CD4-positive, CD25-positive, alpha-beta regulatory T cell (primary cell): ENCODE results near the gene SAMD3. TPM values are rescaled to one million over a fixed set of nuclear protein-coding genes. Genes with fewer than 3 reads are reported as not detected.
A peak's percentile ranks its signal among the peaks of the same experiment; 100 is the strongest.
"Not testable (repeated sequence)": the region's sequence is repeated elsewhere in the genome, so short reads cannot be mapped to it uniquely, and the experiment has no call there.

Experiments
- ATAC-seq, 2 donors: fragments of 150-1000 bp; cut with Tn5 transposase; one replicate each; pipeline ENCODE4 v1.10.0; 2021; ENCODE audit warnings: low read depth in 2 of 2, moderate number of reproducible peaks in 2 of 2, moderate library complexity in 1 of 2
- DNase-seq, 3 donors: peaks; one replicate each; pipeline versions ENCODE4 v3.0.0 to v3.0.0-alpha.2; 2012 to 2022; ENCODE audit warnings: mixed read lengths in 1 of 3
- H3K27ac ChIP-seq: one replicate; pipeline ENCODE4 v1.7.0; 2013; ENCODE audit warnings: mild to moderate bottlenecking, low read length; ENCODE audit not compliant: insufficient read depth, poor library complexity, severe bottlenecking
- H3K27me3 ChIP-seq: one replicate; pipeline ENCODE4 v1.7.0; 2013; ENCODE audit warnings: low read length; ENCODE audit not compliant: control insufficient read depth, insufficient read depth
- H3K36me3 ChIP-seq: one replicate; pipeline ENCODE4 v1.7.0; 2013; ENCODE audit warnings: mild to moderate bottlenecking, low read length, moderate library complexity; ENCODE audit not compliant: control insufficient read depth, insufficient read depth
- H3K4me1 ChIP-seq: 2 replicates; pipeline ENCODE4 v1.7.0; 2013; ENCODE audit warnings: mild to moderate bottlenecking, low read length; ENCODE audit not compliant: insufficient read depth, control insufficient read depth, poor library complexity, severe bottlenecking
- H3K4me3 ChIP-seq: one replicate; pipeline ENCODE4 v1.7.0; 2013; ENCODE audit warnings: low read depth, mild to moderate bottlenecking, low read length, moderate library complexity
- H3K9me3 ChIP-seq, 2 experiments: 1 replicate in 1 of 2; 2 replicates in 1 of 2; pipeline ENCODE4 v1.7.0; 2013; ENCODE audit warnings: low read length in 2 of 2, mild to moderate bottlenecking in 1 of 2, moderate library complexity in 1 of 2; ENCODE audit not compliant: control insufficient read depth in 2 of 2
- H3K27ac Mint-ChIP-seq, 3 donors: one replicate each; pipeline ENCODE4 v1.8.0; 2020 to 2022; ENCODE audit warnings: mild to moderate bottlenecking in 3 of 3, mixed read lengths in 3 of 3, moderate library complexity in 2 of 3
- H3K27me3 Mint-ChIP-seq: one replicate; pipeline ENCODE4 v1.8.0; 2022; ENCODE audit warnings: mild to moderate bottlenecking, mixed read lengths
- H3K36me3 Mint-ChIP-seq: one replicate; pipeline ENCODE4 v1.8.0; 2020; ENCODE audit warnings: mixed read lengths
- H3K4me1 Mint-ChIP-seq, 4 donors: one replicate each; pipeline ENCODE4 v1.8.0; 2020 to 2022; ENCODE audit warnings: mixed read lengths in 4 of 4, mild to moderate bottlenecking in 1 of 4
- H3K4me3 Mint-ChIP-seq, 4 donors: one replicate each; pipeline ENCODE4 v1.8.0; 2020 to 2022; ENCODE audit warnings: mild to moderate bottlenecking in 4 of 4, mixed read lengths in 4 of 4, moderate library complexity in 3 of 4
- H3K9me3 Mint-ChIP-seq, 7 donors: one replicate each; pipeline ENCODE4 v1.8.0; 2020 to 2022; ENCODE audit warnings: mixed read lengths in 7 of 7, mild to moderate bottlenecking in 3 of 7, moderate library complexity in 2 of 7
- polyA plus RNA-seq, 4 donors: library from polyadenylated mRNA; unstranded; fragments of 300-500 nt; fragmentation: Illumina TruSeq; gene quantifications; one replicate each; pipeline ENCODE4 v1.2.3, GENCODE V29; 2021
- total RNA-seq: library from RNA; stranded (reverse); gene quantifications from one replicate; pipeline ENCODE4 v1.2.3, GENCODE V29; 2022

The SAMD3 gene
- total and polyA plus RNA-seq, 5 donors from 2014 or later: 25.0 to 70.7 (median 49.6) TPM

GRCh38 chr6:130230531-130230930 is 7.8 kb upstream of the SAMD3 start:
- H3K4me1 ChIP-seq, H3K27ac ChIP-seq, H3K4me1 Mint-ChIP-seq, DNase-seq, H3K4me3 Mint-ChIP-seq, H3K36me3 Mint-ChIP-seq, H3K27me3 Mint-ChIP-seq, H3K9me3 Mint-ChIP-seq, H3K27ac Mint-ChIP-seq, H3K4me3 ChIP-seq, H3K27me3 ChIP-seq, H3K36me3 ChIP-seq, ATAC-seq, H3K9me3 ChIP-seq: not testable (repeated sequence)

- peak overlapping the region in 1 of 3 donors; percentile 79 for H3K27ac Mint-ChIP-seq
- no peak overlapping the region for H3K27ac ChIP-seq
Measured at GRCh38 chr6:130229645-130230044, 6.9 kb upstream of the SAMD3 start.

GRCh38 chr6:130223508-130223907 is 757 bp upstream of the SAMD3 start:
- H3K27ac Mint-ChIP-seq: peak overlapping the region; percentile 94 to 98 (median 96)
- DNase-seq (peak; percentile 35 to 97 (median 65)), ATAC-seq (peak; percentile 93 to 94)
- no peaks in the 10 kb centered on the region for H3K9me3 ChIP-seq
- peak overlapping the region; percentile 70 for H3K27ac ChIP-seq
- peaks cover 39% of the 10 kb centered on the region for H3K4me1 ChIP-seq
- peaks cover 14 to 48% (median 27%) of the 10 kb centered on the region in 4 donors for H3K4me1 Mint-ChIP-seq
- peaks cover 1% of the 10 kb centered on the region for H3K36me3 Mint-ChIP-seq
- peak overlapping the region; percentile 83 to 97 (median 86) for H3K4me3 Mint-ChIP-seq
- no peaks in the 10 kb centered on the region for H3K27me3 ChIP-seq
- peaks cover 0 to 9% (median 3%) of the 10 kb centered on the region in 7 donors for H3K9me3 Mint-ChIP-seq
- H3K27me3 Mint-ChIP-seq: no peaks in the 10 kb centered on the region
- no peaks in the 10 kb centered on the region for H3K36me3 ChIP-seq
- peak overlapping the region; percentile 69 for H3K4me3 ChIP-seq

More at GRCh38 chr6:130229645-130230044, 6.9 kb upstream of the SAMD3 start:
- no peaks in the 10 kb centered on the region for H3K36me3 Mint-ChIP-seq
- no peaks in the 10 kb centered on the region for H3K27me3 ChIP-seq
- H3K9me3 Mint-ChIP-seq: peaks cover 0 to 5% (median 3%) of the 10 kb centered on the region in 7 donors
- H3K9me3 ChIP-seq: no peaks in the 10 kb centered on the region
- no peaks in the 10 kb centered on the region for H3K27me3 Mint-ChIP-seq
- H3K4me3 ChIP-seq: no peak overlapping the region
- DNase-seq (peak in 1 of 3 donors; percentile 50), ATAC-seq (peak; percentile 58 to 62)
- H3K4me1 Mint-ChIP-seq: peaks cover 5 to 11% (median 8%) of the 10 kb centered on the region in 4 donors
- no peaks in the 10 kb centered on the region for H3K36me3 ChIP-seq
- H3K4me3 Mint-ChIP-seq: no peak overlapping the region
- H3K4me1 ChIP-seq: peaks cover 5% of the 10 kb centered on the region

- Histone ChIP-seq H3K36me3 (no peaks in the 10 kb centered on the region), H3K4me1 (peaks cover 57% of the 10 kb centered on the region), H3K9me3 (no peaks in the 10 kb centered on the region), H3K27ac (no peak overlapping the region), H3K4me3 (peak overlapping the region; percentile 1), H3K27me3 (no peaks in the 10 kb centered on the region)
- peak overlapping the region in 2 of 3 donors; percentile 48 to 53 for H3K27ac Mint-ChIP-seq
- H3K9me3 Mint-ChIP-seq: peaks cover 0 to 7% (median 0%) of the 10 kb centered on the region in 7 donors
- H3K36me3 Mint-ChIP-seq: peaks cover 16% of the 10 kb centered on the region
- no peaks in the 10 kb centered on the region for H3K27me3 Mint-ChIP-seq
- H3K4me3 Mint-ChIP-seq: peak overlapping the region in 2 of 4 donors; percentile 26 to 49
- ATAC-seq (no peak), DNase-seq (no peak)
- peaks cover 26 to 76% (median 50%) of the 10 kb centered on the region in 4 donors for H3K4me1 Mint-ChIP-seq
Measured at GRCh38 chr6:130218134-130218533, 4.6 kb downstream of the SAMD3 start.

GRCh38 chr6:130216620-130217019 is 6.1 kb downstream of the SAMD3 start:
- Histone ChIP-seq H3K27me3 (no peaks in the 10 kb centered on the region), H3K27ac (no peak overlapping the region), H3K4me1 (peaks cover 59% of the 10 kb centered on the region), H3K4me3 (peak overlapping the region; percentile 38), H3K36me3 (no peaks in the 10 kb centered on the region), H3K9me3 (no peaks in the 10 kb centered on the region)
- H3K9me3 Mint-ChIP-seq: peaks cover 0 to 7% (median 0%) of the 10 kb centered on the region in 7 donors
- peaks cover 34 to 76% (median 56%) of the 10 kb centered on the region in 4 donors for H3K4me1 Mint-ChIP-seq
- no peaks in the 10 kb centered on the region for H3K27me3 Mint-ChIP-seq
- H3K36me3 Mint-ChIP-seq: peaks cover 25% of the 10 kb centered on the region
- DNase-seq (peak in 1 of 3 donors; percentile 24), ATAC-seq (no peak)
- H3K4me3 Mint-ChIP-seq: peak overlapping the region in 2 of 4 donors; percentile 9 to 73
- H3K27ac Mint-ChIP-seq: no peak overlapping the region

- H3K27me3 Mint-ChIP-seq: no peaks in the 10 kb centered on the region
- Histone ChIP-seq H3K27ac (peak overlapping the region; percentile 56), H3K9me3 (no peaks in the 10 kb centered on the region), H3K4me1 (peaks cover 60% of the 10 kb centered on the region), H3K27me3 (no peaks in the 10 kb centered on the region), H3K4me3 (peak overlapping the region; percentile 64), H3K36me3 (no peaks in the 10 kb centered on the region)
- H3K27ac Mint-ChIP-seq: peak overlapping the region; percentile 48 to 94 (median 59)
- H3K4me3 Mint-ChIP-seq: peak overlapping the region; percentile 62 to 96 (median 78)
- peaks cover 0 to 7% (median 0%) of the 10 kb centered on the region in 7 donors for H3K9me3 Mint-ChIP-seq
- H3K4me1 Mint-ChIP-seq: peaks cover 33 to 83% (median 56%) of the 10 kb centered on the region in 4 donors
- DNase-seq (peak in 2 of 3 donors; percentile 58 to 84), ATAC-seq (peak; percentile 86 to 87)
- H3K36me3 Mint-ChIP-seq: peaks cover 33% of the 10 kb centered on the region
Measured at GRCh38 chr6:130215526-130215925, 7.2 kb downstream of the SAMD3 start.

- Mint-ChIP-seq H3K9me3 (peaks cover 0 to 5% (median 0%) of the 10 kb centered on the region in 7 donors), H3K4me1 (peaks cover 30 to 78% (median 55%) of the 10 kb centered on the region in 4 donors), H3K27ac (peak overlapping the region; percentile 61 to 72 (median 63)), H3K27me3 (no peaks in the 10 kb centered on the region), H3K4me3 (peak overlapping the region; percentile 64 to 87 (median 78)), H3K36me3 (peaks cover 48% of the 10 kb centered on the region)
- H3K27me3 ChIP-seq: no peaks in the 10 kb centered on the region
- peaks cover 57% of the 10 kb centered on the region for H3K4me1 ChIP-seq
- H3K36me3 ChIP-seq: peaks cover 16% of the 10 kb centered on the region
- ATAC-seq (no peak), DNase-seq (no peak)
- no peaks in the 10 kb centered on the region for H3K9me3 ChIP-seq
- peak overlapping the region; percentile 60 for H3K4me3 ChIP-seq
- no peak overlapping the region for H3K27ac ChIP-seq
Measured at GRCh38 chr6:130212215-130212874, 10.4 kb downstream of the SAMD3 start.
